HCT116 (cell line): ENCODE data around the gene ORC3. TPM values are rescaled to one million over a fixed set of nuclear protein-coding genes. Genes with fewer than 3 reads are reported as not detected.

Source experiments
- ATAC-seq: fragments of 200-7000 bp; cut with Tn5 transposase; 2 replicates; pipeline ENCODE4 v1.9.1; 2020; ENCODE audit warnings: mild to moderate bottlenecking, moderate library complexity
- BruUV-seq: library from RNA; stranded (reverse); fragments of 400-500 nt; replicated peaks from 2 replicates; lab custom pipeline; 2021; lab: Mats Ljungman, UMichigan
- CTCF ChIA-PET: fragments of 300-600 bp; sonication (Branson Sonifier 250); formaldehyde crosslinking; loops from one replicate; lab custom pipeline; 2021; ENCODE audit warnings: antibody characterized with exemption; lab: Charles Lee
- POLR2A ChIA-PET: fragments of 300-600, 350-600 bp; sonication (Branson Sonifier 250); formaldehyde crosslinking; loops from one replicate; lab custom pipeline; 2021; ENCODE audit warnings: antibody characterized with exemption; lab: Charles Lee
- RAD21 ChIA-PET, 2 experiments: fragments of 300-600 bp; sonication (Branson Sonifier 250); formaldehyde crosslinking; loops; one replicate each; lab custom pipeline; 2023; ENCODE audit warnings: low total read pairs in 2 of 2; ENCODE audit not compliant: uncharacterized antibody in 2 of 2, unreplicated experiment in 2 of 2, low non-redundant PET in 1 of 2; lab: Charles Lee
- DNase-seq: peaks from one replicate; pipeline ENCODE4 v3.0.0-alpha.2; 2010; ENCODE audit warnings: low read depth, low spot score
- H2AFZ ChIP-seq: fragments of 200-600 bp; shearing (Covaris generic), sonication (generic); 2 replicates; pipeline ENCODE4 v1.6.1; 2017; ENCODE audit warnings: low read depth, mixed run types, mixed read lengths, antibody characterized with exemption, low read length; ENCODE audit not compliant: poor library complexity, severe bottlenecking
- H3K27ac ChIP-seq: 2 replicates; pipeline ENCODE4 v1.5.1; 2012; ENCODE audit warnings: low read depth, low read length
- H3K27me3 ChIP-seq: fragments of 200-600 bp; sonication (generic); 2 replicates; pipeline ENCODE4 v1.6.1; 2016; ENCODE audit warnings: mixed run types, low read length, mixed read lengths; ENCODE audit not compliant: insufficient read depth
- H3K36me3 ChIP-seq, 2 experiments: fragments of 200-500 bp in 1 of 2; fragments of 200-600 bp in 1 of 2; sonication (Bioruptor generic) in 1 of 2; sonication (generic) in 1 of 2; 2 replicates each; pipeline versions ENCODE4 v1.5.1 to v1.6.1; 2014 to 2016; ENCODE audit warnings: low read length in 2 of 2, inconsistent platforms in 1 of 2, mixed read lengths in 1 of 2, mixed run types in 1 of 2; ENCODE audit not compliant: insufficient read depth in 2 of 2, control insufficient read depth in 1 of 2
- H3K4me1 ChIP-seq, 2 experiments: fragments of 200-600 bp in 1 of 2; sonication (generic) in 1 of 2; 2 replicates each; pipeline versions ENCODE4 v1.5.1 to v1.6.1; 2012 to 2017; ENCODE audit warnings: low read length in 2 of 2, inconsistent platforms in 1 of 2, mild to moderate bottlenecking in 1 of 2, mixed read lengths in 1 of 2, mixed run types in 1 of 2, moderate library complexity in 1 of 2; ENCODE audit not compliant: insufficient read depth in 2 of 2, control insufficient read depth in 1 of 2
- H3K4me2 ChIP-seq: fragments of 200-600 bp; sonication (generic); 2 replicates; pipeline ENCODE4 v1.6.1; 2017; ENCODE audit warnings: mixed run types, low read length, mixed read lengths
- H3K4me3 ChIP-seq, 2 experiments: fragments of 200-600 bp in 1 of 2; sonication (generic) in 1 of 2; replicated peaks in 1 of 2; 2 replicates each; pipeline ENCODE4 v1.5.1; 2011 to 2016; ENCODE audit warnings: low read length in 2 of 2, control low read depth in 1 of 2, low read depth in 1 of 2, mild to moderate bottlenecking in 1 of 2, mixed read lengths in 1 of 2, mixed run types in 1 of 2
- H3K79me2 ChIP-seq: fragments of 200-600 bp; sonication (generic); 2 replicates; pipeline ENCODE4 v1.6.1; 2017; ENCODE audit warnings: mild to moderate bottlenecking, mixed run types, low read length, moderate library complexity, mixed read lengths; ENCODE audit not compliant: insufficient read depth
- H3K9ac ChIP-seq: fragments of 200-600 bp; sonication (generic); 2 replicates; pipeline ENCODE4 v1.6.1; 2016; ENCODE audit warnings: low read length, mixed read lengths
- H3K9me2 ChIP-seq: fragments of 200-600 bp; sonication (generic), shearing (Covaris generic); 2 replicates; pipeline ENCODE4 v1.6.1; 2017; ENCODE audit warnings: mixed run types, mild to moderate bottlenecking, moderate library complexity; ENCODE audit not compliant: insufficient read depth
- H3K9me3 ChIP-seq, 2 experiments: fragments of 200-500 bp in 1 of 2; fragments of 200-600 bp in 1 of 2; sonication (Bioruptor generic) in 1 of 2; sonication (generic) in 1 of 2; 2 replicates each; pipeline ENCODE4 v1.6.1; 2014 to 2017; ENCODE audit warnings: low read length in 2 of 2, mixed read lengths in 2 of 2, inconsistent platforms in 1 of 2, low read depth in 1 of 2, mild to moderate bottlenecking in 1 of 2, mixed run types in 1 of 2, moderate library complexity in 1 of 2; ENCODE audit not compliant: control insufficient read depth in 1 of 2, insufficient read depth in 1 of 2
- H4K20me1 ChIP-seq: fragments of 200-600 bp; sonication (generic), shearing (Covaris generic); 2 replicates; pipeline ENCODE4 v1.6.1; 2017; ENCODE audit warnings: mixed run types, mild to moderate bottlenecking, moderate library complexity; ENCODE audit not compliant: insufficient read depth
- CBX3 ChIP-seq: IDR thresholded peaks from 2 replicates; pipeline ENCODE4 v1.6.1; 2012; ENCODE audit warnings: low read depth
- ELF1 ChIP-seq: IDR thresholded peaks from 2 replicates; pipeline ENCODE4 v1.6.1; 2012; ENCODE audit warnings: low read depth, borderline replicate concordance
- EZH2 ChIP-seq: fragments of 200-600 bp; sonication (generic); IDR thresholded peaks from 2 replicates; pipeline ENCODE4 v1.6.1; 2017; ENCODE audit warnings: antibody characterized with exemption, mixed run types
- FOSL1 ChIP-seq: IDR thresholded peaks from 2 replicates; pipeline ENCODE4 v1.6.1; 2012; ENCODE audit warnings: low read depth
- JUND ChIP-seq: IDR thresholded peaks from 2 replicates; pipeline ENCODE4 v1.6.1; 2012
- POLR2AphosphoS5 ChIP-seq: IDR thresholded peaks from 2 replicates; pipeline ENCODE4 v1.6.1; 2011; ENCODE audit warnings: mild to moderate bottlenecking, low read depth, low read length, moderate library complexity
- RAD21 ChIP-seq: IDR thresholded peaks from 2 replicates; pipeline ENCODE4 v1.6.1; 2012; ENCODE audit warnings: low read depth, mild to moderate bottlenecking
- SP1 ChIP-seq: IDR thresholded peaks from 2 replicates; pipeline ENCODE4 v1.6.1; 2012; ENCODE audit warnings: low read depth
- SRF ChIP-seq: IDR thresholded peaks from 2 replicates; pipeline ENCODE4 v1.6.1; 2012; ENCODE audit warnings: low read depth
- TCF7L2 ChIP-seq: IDR thresholded peaks from 2 replicates; pipeline ENCODE4 v1.7.0; 2011; ENCODE audit warnings: borderline replicate concordance, inconsistent platforms; ENCODE audit not compliant: insufficient read depth, insufficient read length; ENCODE audit errors: extremely low read depth
- YY1 ChIP-seq: IDR thresholded peaks from 2 replicates; pipeline ENCODE4 v1.6.1; 2011; ENCODE audit warnings: low read length, low read depth, moderate library complexity, mild to moderate bottlenecking; ENCODE audit not compliant: insufficient replicate concordance; ENCODE audit errors: extremely low read depth
- ZFX ChIP-seq: fragments of 450-650 bp; IDR thresholded peaks from 2 replicates; pipeline ENCODE4 v1.6.1; 2017
- intact Hi-C: fragments of 100-400 bp; cut with micrococcal nuclease; formaldehyde crosslinking; loops from 2 replicates; pipeline ENCODE4 v1.10.0; 2022
- total RNA-seq: library from RNA; stranded (reverse); gene quantifications from one replicate; pipeline ENCODE4 v1.2.1, GENCODE V29; 2021; ENCODE audit not compliant: unreplicated experiment
- TF ChIP-seq, protein P1 (sequence below): IDR thresholded peaks from 2 replicates; pipeline ENCODE4 v1.6.1; 2012; ENCODE audit warnings: low read depth
- TF ChIP-seq, protein P2 (sequence below): IDR thresholded peaks from 2 replicates; pipeline ENCODE4 v1.6.1; 2012
- TF ChIP-seq, protein P3 (sequence below): IDR thresholded peaks from 2 replicates; pipeline ENCODE4 v1.6.1; 2011; ENCODE audit warnings: mild to moderate bottlenecking, low read length, moderate library complexity; ENCODE audit not compliant: insufficient replicate concordance; ENCODE audit errors: extremely low read depth

Gene ORC3
- total RNA-seq, 1 experiment from 2014 or later = 34.2 TPM

DNA sequence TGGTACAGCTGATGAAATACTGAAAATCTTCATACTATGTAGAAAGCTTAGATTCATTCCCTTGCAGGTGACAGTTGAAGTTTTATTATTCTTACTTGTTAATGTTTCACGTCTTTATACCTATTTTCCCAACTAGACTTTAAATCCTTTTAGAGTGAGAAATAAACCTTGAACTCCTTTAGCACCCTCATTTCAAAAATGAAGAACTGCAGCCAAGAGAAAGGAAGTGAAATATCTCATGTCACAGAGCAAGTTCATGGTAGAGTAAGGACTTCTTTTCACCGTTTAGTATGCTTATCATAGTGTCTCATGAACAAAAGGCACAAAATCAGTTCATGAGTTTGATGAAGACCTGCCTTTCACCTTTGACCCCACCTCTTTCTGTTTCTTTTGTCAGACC is 38.5 kb downstream of the ORC3 start:
- no peak overlapping the region for H3K9ac ChIP-seq
- CTCF ChIA-PET = no interaction called here

DNA sequence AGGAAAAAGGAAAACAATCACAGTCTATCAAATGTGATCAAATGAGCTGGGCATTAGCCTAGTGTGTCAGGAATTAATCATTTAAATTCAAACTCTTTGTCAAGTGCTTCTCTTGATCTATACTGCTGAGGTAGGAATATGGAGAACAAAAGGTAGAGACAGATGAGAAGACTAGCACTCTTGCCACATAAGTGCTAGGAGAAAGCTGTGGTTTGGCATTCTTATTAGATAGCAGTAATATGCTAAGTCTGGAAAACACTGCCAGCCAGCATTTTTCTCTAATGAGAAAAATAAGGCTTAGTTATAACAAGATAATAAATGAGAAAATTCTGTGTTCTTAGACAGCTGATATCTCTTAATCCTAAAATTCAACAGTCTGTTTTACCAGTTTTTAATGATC is 38.9 kb downstream of the ORC3 start:
- Histone ChIP-seq H3K27me3 (no peaks in the 10 kb centered on the region), H3K79me2 (0 out of 2 replicates have a peak, but pooled peaks cover 4% of the 10 kb centered on the region), H3K4me2 (no peak overlapping the region), H3K9me3 (no peaks in the 10 kb centered on the region), H3K9ac (no peak overlapping the region), H2AFZ (no peak overlapping the region), H4K20me1 (no peaks in the 10 kb centered on the region), H3K9me2 (no peaks in the 10 kb centered on the region), H3K36me3 (no peaks in the 10 kb centered on the region), H3K4me1 (no peaks in the 10 kb centered on the region), H3K4me3 (no peak overlapping the region), H3K27ac (no peak overlapping the region)
- DNase-seq = no peak
- TF ChIP-seq SP1 = no peak
- no peak for TF ChIP-seq ZFX
- TF ChIP-seq, protein P1, sequence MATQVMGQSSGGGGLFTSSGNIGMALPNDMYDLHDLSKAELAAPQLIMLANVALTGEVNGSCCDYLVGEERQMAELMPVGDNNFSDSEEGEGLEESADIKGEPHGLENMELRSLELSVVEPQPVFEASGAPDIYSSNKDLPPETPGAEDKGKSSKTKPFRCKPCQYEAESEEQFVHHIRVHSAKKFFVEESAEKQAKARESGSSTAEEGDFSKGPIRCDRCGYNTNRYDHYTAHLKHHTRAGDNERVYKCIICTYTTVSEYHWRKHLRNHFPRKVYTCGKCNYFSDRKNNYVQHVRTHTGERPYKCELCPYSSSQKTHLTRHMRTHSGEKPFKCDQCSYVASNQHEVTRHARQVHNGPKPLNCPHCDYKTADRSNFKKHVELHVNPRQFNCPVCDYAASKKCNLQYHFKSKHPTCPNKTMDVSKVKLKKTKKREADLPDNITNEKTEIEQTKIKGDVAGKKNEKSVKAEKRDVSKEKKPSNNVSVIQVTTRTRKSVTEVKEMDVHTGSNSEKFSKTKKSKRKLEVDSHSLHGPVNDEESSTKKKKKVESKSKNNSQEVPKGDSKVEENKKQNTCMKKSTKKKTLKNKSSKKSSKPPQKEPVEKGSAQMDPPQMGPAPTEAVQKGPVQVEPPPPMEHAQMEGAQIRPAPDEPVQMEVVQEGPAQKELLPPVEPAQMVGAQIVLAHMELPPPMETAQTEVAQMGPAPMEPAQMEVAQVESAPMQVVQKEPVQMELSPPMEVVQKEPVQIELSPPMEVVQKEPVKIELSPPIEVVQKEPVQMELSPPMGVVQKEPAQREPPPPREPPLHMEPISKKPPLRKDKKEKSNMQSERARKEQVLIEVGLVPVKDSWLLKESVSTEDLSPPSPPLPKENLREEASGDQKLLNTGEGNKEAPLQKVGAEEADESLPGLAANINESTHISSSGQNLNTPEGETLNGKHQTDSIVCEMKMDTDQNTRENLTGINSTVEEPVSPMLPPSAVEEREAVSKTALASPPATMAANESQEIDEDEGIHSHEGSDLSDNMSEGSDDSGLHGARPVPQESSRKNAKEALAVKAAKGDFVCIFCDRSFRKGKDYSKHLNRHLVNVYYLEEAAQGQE = no peak
- no peak for TF ChIP-seq TCF7L2
- no peak for TF ChIP-seq RAD21
- no peak for TF ChIP-seq ELF1
- TF ChIP-seq EZH2 = no peak
- TF ChIP-seq, protein P2, sequence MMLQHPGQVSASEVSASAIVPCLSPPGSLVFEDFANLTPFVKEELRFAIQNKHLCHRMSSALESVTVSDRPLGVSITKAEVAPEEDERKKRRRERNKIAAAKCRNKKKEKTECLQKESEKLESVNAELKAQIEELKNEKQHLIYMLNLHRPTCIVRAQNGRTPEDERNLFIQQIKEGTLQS = no peak
- TF ChIP-seq SRF = no peak
- no peak for TF ChIP-seq JUND
- no peak for TF ChIP-seq CBX3
- TF ChIP-seq POLR2AphosphoS5 = no peak
- TF ChIP-seq FOSL1 = no peak
- ChIA-PET POLR2A (no interaction called here), RAD21 (no interaction called here), CTCF (no interaction called here)
- no peak for ATAC-seq
- BruUV-seq = no TSS peak
- intact Hi-C loops = no loop called here

More for the DNA sequence above, 38.5 kb downstream of the ORC3 start:
- Histone ChIP-seq H3K4me1 (no peaks in the 10 kb centered on the region), H3K27ac (no peak overlapping the region), H3K79me2 (0 out of 2 replicates have a peak, but pooled peaks cover 4% of the 10 kb centered on the region), H3K4me2 (no peak overlapping the region), H3K9me2 (no peaks in the 10 kb centered on the region), H3K27me3 (no peaks in the 10 kb centered on the region), H3K9me3 (no peaks in the 10 kb centered on the region), H2AFZ (no peak overlapping the region), H3K4me3 (no peak overlapping the region), H3K36me3 (no peaks in the 10 kb centered on the region), H4K20me1 (no peaks in the 10 kb centered on the region)
- no peak for DNase-seq
- BruUV-seq = no TSS peak
- POLR2A ChIA-PET = no interaction called here
- RAD21 ChIA-PET = no interaction called here
- intact Hi-C loops = no loop called here
- no peak for ATAC-seq
- TF ChIP-seq ELF1 (no peak), JUND (no peak), TCF7L2 (no peak), YY1 (no peak)
- TF ChIP-seq, protein P3, sequence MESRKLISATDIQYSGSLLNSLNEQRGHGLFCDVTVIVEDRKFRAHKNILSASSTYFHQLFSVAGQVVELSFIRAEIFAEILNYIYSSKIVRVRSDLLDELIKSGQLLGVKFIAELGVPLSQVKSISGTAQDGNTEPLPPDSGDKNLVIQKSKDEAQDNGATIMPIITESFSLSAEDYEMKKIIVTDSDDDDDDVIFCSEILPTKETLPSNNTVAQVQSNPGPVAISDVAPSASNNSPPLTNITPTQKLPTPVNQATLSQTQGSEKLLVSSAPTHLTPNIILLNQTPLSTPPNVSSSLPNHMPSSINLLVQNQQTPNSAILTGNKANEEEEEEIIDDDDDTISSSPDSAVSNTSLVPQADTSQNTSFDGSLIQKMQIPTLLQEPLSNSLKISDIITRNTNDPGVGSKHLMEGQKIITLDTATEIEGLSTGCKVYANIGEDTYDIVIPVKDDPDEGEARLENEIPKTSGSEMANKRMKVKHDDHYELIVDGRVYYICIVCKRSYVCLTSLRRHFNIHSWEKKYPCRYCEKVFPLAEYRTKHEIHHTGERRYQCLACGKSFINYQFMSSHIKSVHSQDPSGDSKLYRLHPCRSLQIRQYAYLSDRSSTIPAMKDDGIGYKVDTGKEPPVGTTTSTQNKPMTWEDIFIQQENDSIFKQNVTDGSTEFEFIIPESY = no peak
